Activated T-cell treated with anti-CD3 and anti-CD28 coated beads, Interleukin-2, amount 50 U/mL, for 24 hours (primary cell): ENCODE measurements around the gene ENTR1.

ENCODE experiments used
- DNase-seq: peaks from one replicate; pipeline ENCODE4 v3.0.0-alpha.2; 2020
- H3K27ac Mint-ChIP-seq: 2 replicates; pipeline ENCODE4 v1.8.0; 2020; ENCODE audit warnings: mild to moderate bottlenecking, mixed read lengths
- H3K27me3 Mint-ChIP-seq: 2 replicates; pipeline ENCODE4 v1.8.0; 2020; ENCODE audit warnings: mixed read lengths
- H3K36me3 Mint-ChIP-seq: 2 replicates; pipeline ENCODE4 v1.8.0; 2020; ENCODE audit warnings: low read depth, mixed read lengths
- H3K4me1 Mint-ChIP-seq: 2 replicates; pipeline ENCODE4 v1.8.0; 2020; ENCODE audit warnings: low read depth, mixed read lengths
- H3K4me3 Mint-ChIP-seq: 2 replicates; pipeline ENCODE4 v1.8.0; 2020; ENCODE audit warnings: mild to moderate bottlenecking, moderate library complexity, mixed read lengths
- H3K9me3 Mint-ChIP-seq: 2 replicates; pipeline ENCODE4 v1.8.0; 2020; ENCODE audit warnings: mixed read lengths

The ENTR1 gene

DNA sequence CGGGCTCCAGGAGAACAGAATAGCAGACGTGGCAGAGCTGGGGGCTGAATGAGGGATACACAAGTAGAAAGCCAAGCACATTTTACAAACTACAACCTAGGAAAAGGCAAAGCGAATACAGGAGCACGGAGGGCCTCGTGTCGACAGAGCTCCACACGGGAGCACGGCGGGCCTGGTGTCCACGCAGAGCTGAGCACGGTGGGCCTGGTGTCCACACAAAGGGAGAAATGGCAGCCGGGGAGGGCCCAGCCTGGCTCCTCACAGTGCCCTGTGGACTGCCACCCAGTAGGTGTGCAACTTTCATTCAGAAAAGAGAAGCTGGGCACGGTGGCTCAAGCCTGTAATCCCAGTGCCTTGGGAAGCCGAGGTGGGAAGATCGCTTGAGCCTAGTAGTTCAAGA lies 32.7 kb upstream of the ENTR1 start:
- no peaks in the 10 kb centered on the region for H3K27me3 Mint-ChIP-seq
- no peak overlapping the region for H3K4me3 Mint-ChIP-seq
- peaks cover 83% of the 10 kb centered on the region for H3K36me3 Mint-ChIP-seq
- H3K9me3 Mint-ChIP-seq: no peaks in the 10 kb centered on the region
- H3K27ac Mint-ChIP-seq: no peak overlapping the region
- DNase-seq: no peak
- H3K4me1 Mint-ChIP-seq: peaks cover 10% of the 10 kb centered on the region

GRCh38 chr9:136442265-136442664 lies 31.9 kb upstream of the ENTR1 start:
- Mint-ChIP-seq H3K4me3 (no peak overlapping the region), H3K27ac (peak overlapping the region; percentile 9), H3K36me3 (peaks cover 79% of the 10 kb centered on the region), H3K27me3 (no peaks in the 10 kb centered on the region), H3K9me3 (no peaks in the 10 kb centered on the region), H3K4me1 (peaks cover 17% of the 10 kb centered on the region)
- no peak for DNase-seq

GRCh38 chr9:136441681-136442245 lies 31.3 kb upstream of the ENTR1 start:
- peaks cover 22% of the 10 kb centered on the region for H3K4me1 Mint-ChIP-seq
- no peak overlapping the region for H3K4me3 Mint-ChIP-seq
- no peak for DNase-seq
- H3K9me3 Mint-ChIP-seq: no peaks in the 10 kb centered on the region
- H3K36me3 Mint-ChIP-seq: peaks cover 79% of the 10 kb centered on the region
- peak overlapping the region; percentile 59 for H3K27ac Mint-ChIP-seq
- H3K27me3 Mint-ChIP-seq: no peaks in the 10 kb centered on the region

DNA sequence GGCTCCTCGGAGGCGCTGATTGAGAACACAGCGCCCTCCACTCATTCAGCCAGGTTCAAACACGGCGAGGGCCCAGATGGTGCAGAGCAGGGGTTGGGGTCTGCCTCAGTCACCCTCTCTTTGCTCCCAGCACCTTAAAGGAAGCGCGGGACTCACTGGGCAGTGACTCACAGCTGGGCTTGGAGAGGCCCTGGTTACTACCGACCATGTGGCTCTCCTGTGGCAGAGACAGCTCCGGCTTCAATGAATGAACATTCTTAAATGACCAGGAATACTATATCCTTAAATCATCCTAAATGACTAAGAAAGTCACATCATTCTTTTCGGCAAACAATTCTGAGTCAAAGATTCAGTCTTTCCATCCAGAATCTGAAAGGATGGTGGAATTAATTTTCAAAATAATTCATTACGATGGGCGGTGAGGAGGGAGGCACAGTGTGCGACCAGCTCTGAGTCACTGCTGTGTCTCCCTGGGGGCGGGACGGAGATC lies 30.8 kb upstream of the ENTR1 start:
- peaks cover 79% of the 10 kb centered on the region for H3K36me3 Mint-ChIP-seq
- H3K27me3 Mint-ChIP-seq: no peaks in the 10 kb centered on the region
- peaks cover 27% of the 10 kb centered on the region for H3K4me1 Mint-ChIP-seq
- peak overlapping the region; percentile 59 for H3K27ac Mint-ChIP-seq
- no peak overlapping the region for H3K4me3 Mint-ChIP-seq
- no peaks in the 10 kb centered on the region for H3K9me3 Mint-ChIP-seq
- DNase-seq: no peak

- Mint-ChIP-seq H3K36me3 (peaks cover 73% of the 10 kb centered on the region), H3K27me3 (no peaks in the 10 kb centered on the region), H3K4me1 (peaks cover 33% of the 10 kb centered on the region), H3K9me3 (no peaks in the 10 kb centered on the region), H3K27ac (peak within 1 kb of the TSS; percentile 80), H3K4me3 (peak within 1 kb of the TSS; percentile 87)
- DNase-seq: peak; percentile 94
Measured at GRCh38 chr9:136439481-136440408, 29.3 kb upstream of the ENTR1 start, which contains the start of gene INPP5E. Gene INPP5E (minus strand): TSS chr9:136439845. CDS start chr9:136439419, 426 bp downstream.

DNA sequence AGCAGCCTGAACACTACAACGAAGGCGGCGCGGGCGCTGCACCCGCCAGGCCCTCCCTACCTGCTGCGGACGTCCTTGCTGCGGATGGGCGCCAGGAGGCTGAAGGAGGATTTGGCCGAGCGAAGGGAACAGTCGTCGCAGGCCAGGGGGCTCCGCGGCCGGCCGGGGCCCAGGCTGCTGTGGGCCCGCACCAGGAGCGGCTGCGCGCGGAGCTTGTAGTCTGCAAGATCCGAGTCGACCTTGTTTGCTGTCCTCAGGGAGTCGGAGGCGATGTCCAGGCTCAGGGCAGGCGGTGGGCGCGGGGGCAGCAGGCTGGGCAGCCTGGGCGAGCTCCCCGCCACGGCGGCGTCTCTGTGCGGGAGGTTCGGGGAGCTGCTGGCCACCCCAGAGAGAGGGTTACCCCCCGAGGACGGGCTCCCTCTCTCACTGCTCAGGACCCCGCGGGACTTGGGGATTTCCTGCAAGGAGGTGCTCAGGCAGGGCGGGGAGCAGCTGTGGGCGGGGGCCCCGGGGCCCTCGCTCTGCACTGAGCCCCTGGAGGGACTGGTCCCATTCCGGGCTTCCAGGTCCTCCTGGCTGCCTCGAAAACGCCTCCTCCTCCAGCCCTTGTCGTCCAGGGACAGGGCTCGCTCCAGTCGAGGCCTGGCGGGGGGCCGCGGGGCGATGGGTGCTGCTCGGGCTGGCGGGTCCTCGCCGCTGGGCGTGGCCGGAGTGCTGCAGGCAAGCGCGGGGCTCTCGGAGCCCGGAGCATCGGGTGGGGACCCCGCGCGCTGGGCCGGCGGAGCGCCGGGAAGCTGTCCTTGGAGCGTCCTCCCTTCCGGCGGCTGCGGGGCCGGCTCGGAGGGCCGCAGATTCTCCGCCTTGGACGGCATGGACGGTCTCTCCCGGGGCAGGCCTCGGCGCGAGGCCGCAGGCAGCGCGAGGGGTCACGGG lies 28.4 kb upstream of the ENTR1 start:
- Mint-ChIP-seq H3K4me3 (peak overlapping the region; percentile 87), H3K27me3 (no peaks in the 10 kb centered on the region), H3K27ac (peak overlapping the region; percentile 80), H3K36me3 (peaks cover 67% of the 10 kb centered on the region), H3K9me3 (no peaks in the 10 kb centered on the region), H3K4me1 (peaks cover 33% of the 10 kb centered on the region)
- peak; percentile 78 for DNase-seq

DNA sequence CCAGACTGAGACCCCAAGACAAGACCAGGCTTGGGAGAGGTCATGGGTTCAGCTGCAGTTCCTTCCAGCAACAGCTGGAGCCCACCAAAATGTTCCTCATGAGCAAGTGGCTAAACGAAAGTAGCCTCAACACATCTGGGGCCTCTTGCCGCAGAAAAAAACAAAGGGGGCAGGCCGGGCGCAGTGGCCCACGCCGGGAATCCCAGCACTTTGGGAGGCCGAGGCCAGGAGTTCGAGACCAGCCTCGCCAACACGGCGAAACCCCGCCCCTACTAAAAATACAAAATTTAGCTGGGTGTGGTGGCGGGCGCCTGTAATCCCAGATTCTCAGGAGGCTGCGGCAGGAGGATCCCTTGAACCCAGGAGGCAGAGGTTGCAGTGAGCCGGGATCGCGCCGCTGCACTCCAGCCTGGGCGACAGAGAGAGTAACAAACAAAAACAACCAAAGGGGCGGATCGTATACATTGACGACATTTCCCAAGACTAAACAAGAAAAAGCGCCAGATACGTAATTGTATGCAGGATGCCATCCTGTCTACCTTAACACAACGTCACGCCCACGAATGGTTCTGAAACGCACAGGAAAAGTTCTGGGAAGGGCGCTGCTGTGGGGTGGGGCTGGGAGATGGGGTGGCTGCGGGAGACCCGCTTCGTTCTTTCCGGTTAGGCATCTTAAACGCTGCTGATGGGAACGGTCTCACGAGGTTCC lies 27.6 kb upstream of the ENTR1 start:
- no peaks in the 10 kb centered on the region for H3K9me3 Mint-ChIP-seq
- no peak for DNase-seq

GRCh38 chr9:136437430-136437829 lies 27.0 kb upstream of the ENTR1 start:
- Mint-ChIP-seq H3K4me3 (peak overlapping the region; percentile 87), H3K36me3 (peaks cover 58% of the 10 kb centered on the region), H3K9me3 (no peaks in the 10 kb centered on the region), H3K27ac (peak overlapping the region; percentile 80), H3K27me3 (no peaks in the 10 kb centered on the region), H3K4me1 (peaks cover 33% of the 10 kb centered on the region)
- no peak for DNase-seq

More for the DNA sequence above, 27.6 kb upstream of the ENTR1 start:
- Mint-ChIP-seq H3K4me3 (peak overlapping the region; percentile 87), H3K4me1 (peaks cover 33% of the 10 kb centered on the region), H3K27me3 (no peaks in the 10 kb centered on the region), H3K36me3 (peaks cover 60% of the 10 kb centered on the region), H3K27ac (peak overlapping the region; percentile 80)

DNA sequence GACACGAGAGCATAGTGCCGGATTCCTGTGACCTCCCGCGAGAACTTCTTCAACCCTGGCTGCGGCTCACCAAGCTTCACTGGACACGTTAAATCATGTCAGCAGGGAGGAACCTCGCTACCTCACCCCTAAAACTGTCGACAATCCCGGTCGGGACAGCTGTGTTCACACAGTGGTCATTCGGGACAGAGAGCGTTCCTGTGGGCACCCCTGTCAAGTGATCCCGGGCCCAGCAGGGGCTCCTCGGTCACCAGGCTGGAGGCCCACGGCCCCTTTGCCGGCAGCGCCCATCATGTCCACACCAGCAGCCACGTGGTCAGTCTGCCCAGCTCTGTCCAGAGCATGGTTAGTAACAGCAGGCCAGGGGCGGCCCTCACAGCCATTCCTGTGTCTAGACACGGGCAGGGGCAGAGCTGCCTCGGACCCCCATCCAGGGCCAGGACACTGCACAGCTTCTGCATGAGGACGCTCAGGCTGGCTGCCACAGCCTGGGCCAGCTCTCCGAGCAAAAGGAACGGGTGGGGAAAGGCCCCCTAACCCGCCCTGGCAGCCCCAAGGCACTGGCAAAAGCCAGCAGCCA lies 25.7 kb upstream of the ENTR1 start:
- no peak for DNase-seq
- Mint-ChIP-seq H3K36me3 (peaks cover 49% of the 10 kb centered on the region), H3K4me1 (peaks cover 33% of the 10 kb centered on the region), H3K9me3 (no peaks in the 10 kb centered on the region), H3K4me3 (peak overlapping the region; percentile 87), H3K27ac (peak overlapping the region; percentile 72), H3K27me3 (no peaks in the 10 kb centered on the region)

GRCh38 chr9:136434580-136435169 lies 24.3 kb upstream of the ENTR1 start:
- H3K9me3 Mint-ChIP-seq: no peaks in the 10 kb centered on the region
- no peak overlapping the region for H3K4me3 Mint-ChIP-seq
- peaks cover 26% of the 10 kb centered on the region for H3K4me1 Mint-ChIP-seq
- no peak overlapping the region for H3K27ac Mint-ChIP-seq
- DNase-seq: no peak
- peaks cover 48% of the 10 kb centered on the region for H3K36me3 Mint-ChIP-seq
- no peaks in the 10 kb centered on the region for H3K27me3 Mint-ChIP-seq

DNA sequence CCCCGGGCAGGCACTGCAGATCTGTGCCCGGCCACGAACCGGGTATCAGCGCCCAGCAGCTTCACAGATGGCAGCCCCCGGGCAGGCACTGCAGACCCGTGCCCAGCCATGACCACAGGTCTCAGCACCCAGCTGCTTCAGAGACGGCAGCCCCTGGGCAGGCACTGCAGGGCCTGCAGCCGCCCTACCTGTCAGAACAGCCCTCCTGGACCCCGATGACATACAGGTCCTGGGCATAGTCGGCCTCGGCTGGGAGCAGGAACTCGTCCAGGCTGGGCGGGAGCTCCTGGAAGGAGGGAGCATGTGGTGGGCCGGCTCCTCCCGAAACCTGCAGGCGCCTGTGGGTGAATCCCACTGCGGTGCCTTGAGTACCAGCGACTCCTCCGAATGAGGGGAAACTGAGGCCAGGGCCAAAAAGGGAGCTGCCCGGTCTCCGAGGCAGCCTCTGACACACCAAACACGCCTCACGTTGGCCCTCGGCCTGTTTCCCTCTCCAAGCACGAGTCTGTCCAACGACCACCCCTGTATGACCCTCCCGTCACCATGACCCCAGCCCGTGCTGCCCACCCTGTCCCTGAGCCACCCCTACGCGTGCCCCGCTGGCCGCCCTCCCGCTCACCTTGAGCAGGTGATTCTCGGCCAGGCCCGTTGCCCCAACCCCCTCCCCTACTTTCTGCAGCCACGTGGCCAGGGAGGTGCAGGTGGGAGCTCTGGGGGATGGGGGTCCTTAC lies 23.6 kb upstream of the ENTR1 start:
- peaks cover 26% of the 10 kb centered on the region for H3K4me1 Mint-ChIP-seq
- H3K27ac Mint-ChIP-seq: no peak overlapping the region
- H3K27me3 Mint-ChIP-seq: no peaks in the 10 kb centered on the region
- no peaks in the 10 kb centered on the region for H3K9me3 Mint-ChIP-seq
- H3K4me3 Mint-ChIP-seq: no peak overlapping the region
- DNase-seq: no peak
- H3K36me3 Mint-ChIP-seq: peaks cover 55% of the 10 kb centered on the region

DNA sequence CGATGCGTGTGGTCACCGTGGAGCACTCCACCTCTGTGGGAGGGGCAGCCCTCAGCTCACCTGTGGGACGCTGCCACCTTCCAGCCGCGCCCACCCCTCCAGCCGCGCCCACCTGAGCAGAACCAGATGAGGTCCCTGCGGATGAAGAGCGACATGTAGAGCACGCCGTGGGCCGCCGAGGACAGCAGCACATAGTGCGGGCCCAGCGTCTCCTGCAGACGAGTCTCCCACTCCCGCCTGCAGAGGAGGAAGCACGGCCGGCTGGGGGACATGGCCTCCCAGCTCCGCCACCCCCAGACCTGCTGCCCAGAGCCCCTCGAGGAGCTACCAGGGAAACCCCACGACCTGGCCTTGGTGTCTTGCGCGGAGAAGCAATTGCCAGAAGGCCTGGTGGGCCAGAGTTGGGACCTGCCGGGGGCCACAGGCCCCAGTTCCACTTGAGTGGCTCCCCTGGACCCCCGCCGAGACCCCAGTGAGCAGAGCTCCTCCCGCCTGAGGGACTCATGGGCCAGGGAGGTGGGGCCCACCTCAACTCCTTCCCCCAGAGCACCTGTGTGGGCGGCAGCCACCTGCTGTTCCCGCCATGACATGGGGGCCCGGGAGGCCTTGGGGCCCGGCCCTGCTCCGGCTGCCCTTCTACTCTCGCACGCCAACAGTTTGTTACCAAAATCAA lies 22.8 kb upstream of the ENTR1 start:
- peaks cover 59% of the 10 kb centered on the region for H3K36me3 Mint-ChIP-seq
- no peaks in the 10 kb centered on the region for H3K27me3 Mint-ChIP-seq
- H3K27ac Mint-ChIP-seq: no peak overlapping the region
- no peaks in the 10 kb centered on the region for H3K9me3 Mint-ChIP-seq
- H3K4me1 Mint-ChIP-seq: peaks cover 24% of the 10 kb centered on the region
- no peak for DNase-seq
- no peak overlapping the region for H3K4me3 Mint-ChIP-seq
